HG03575 (cell line): Measurements from ENCODE around the gene TENM4.
"Not testable (repeated sequence)": the region's sequence is repeated elsewhere in the genome, so short reads cannot be mapped to it uniquely, and the experiment has no call there.

ENCODE experiments used
- ATAC-seq: cut with Tn5 transposase; IDR thresholded peaks from one replicate; pipeline ENCODE4 v1.9.1; 2021; ENCODE audit not compliant: unreplicated experiment, insufficient number of reproducible peaks, low FRiP score; ENCODE audit errors: extremely low read depth

Gene TENM4

DNA sequence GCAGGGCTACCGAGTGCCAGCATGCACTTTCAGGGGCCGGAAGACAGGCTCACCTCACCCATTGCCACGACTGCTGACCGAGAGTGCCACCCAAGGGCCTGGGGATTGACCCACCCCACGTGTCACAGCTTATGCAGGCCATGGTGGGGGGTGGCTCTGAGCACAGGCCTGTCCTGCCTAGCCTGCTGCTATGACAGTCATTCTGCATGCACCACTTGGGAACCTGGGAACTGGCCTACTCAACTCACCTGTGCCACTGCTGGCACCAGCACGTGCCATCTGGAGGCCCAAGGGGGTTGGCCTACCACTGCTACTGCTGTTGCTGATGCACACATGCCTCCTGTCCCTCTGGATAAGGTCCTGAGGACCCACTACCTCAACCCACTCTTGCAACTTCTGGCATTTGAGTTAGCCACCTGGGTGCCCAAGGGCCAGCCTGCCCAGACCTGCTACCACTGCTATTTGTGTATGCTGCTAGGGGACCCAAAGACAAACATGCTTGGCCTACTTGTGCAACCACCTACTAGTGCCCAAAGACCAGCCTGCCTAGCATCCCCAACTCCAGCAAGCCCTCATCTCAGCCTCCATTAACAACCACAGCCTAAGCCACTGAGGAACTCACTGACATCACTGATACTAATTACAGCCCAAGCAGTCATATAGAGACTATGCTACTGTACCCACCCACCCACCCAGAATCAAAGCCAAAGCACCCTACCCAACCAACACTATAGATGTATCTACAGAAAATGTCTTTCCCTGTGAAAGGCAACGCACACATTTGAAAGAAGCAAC is 807.1 kb downstream of the TENM4 start:
- no peak for ATAC-seq

DNA sequence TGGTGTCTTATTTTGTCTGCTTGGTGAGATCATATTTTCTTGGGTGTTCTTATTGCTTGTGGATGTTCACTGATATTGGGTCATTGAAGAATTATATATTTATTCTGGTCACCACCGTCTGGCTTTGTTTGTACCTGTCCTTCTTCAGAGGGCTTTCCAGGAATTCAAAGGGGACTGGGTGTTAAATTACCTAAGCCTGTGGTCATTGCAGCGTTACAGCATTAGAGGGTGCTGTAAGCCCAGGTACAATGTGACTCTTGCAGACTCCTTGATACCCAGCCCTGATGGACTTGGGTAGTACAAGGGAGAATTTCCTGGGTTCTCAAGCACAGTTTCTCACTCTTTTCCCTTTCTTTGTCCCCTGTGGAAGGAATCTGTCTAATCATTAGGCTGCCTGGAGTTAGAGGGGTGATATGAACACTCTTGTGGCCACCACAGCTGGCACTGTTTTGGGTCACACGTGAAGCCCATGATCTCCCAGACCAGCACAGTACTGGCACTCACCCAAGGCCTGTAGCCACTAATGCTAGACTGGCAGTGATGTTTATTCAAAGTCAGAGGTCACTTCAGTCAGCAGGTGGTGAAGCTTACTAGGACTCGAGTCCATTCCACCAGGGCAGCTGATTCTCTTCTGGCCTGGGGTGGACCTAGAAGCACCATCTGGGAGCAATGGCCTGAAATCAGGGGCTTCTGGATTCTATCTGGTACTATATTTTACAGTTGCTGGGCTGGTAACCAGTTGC is 810.1 kb downstream of the TENM4 start:
- no peak for ATAC-seq

DNA sequence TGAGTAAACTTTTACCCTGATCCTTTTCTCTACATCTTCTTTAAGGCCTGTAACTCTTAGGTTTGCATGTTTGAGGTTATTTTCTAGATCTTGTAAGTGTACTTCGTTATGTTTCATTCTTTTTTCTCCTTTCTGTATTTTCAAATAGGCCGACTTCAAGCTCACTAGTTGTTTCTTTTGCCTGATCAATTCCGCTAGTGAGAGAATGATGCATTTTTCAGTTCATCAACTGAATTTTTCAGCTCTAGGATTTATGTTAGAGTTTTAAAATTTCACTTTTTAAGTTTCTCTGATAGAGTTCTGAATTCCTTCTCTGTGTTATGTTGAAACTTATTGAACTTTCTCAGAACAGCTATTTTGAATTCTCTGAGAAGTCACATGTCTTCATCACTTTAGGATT is 810.7 kb downstream of the TENM4 start:
- no peak for ATAC-seq

DNA sequence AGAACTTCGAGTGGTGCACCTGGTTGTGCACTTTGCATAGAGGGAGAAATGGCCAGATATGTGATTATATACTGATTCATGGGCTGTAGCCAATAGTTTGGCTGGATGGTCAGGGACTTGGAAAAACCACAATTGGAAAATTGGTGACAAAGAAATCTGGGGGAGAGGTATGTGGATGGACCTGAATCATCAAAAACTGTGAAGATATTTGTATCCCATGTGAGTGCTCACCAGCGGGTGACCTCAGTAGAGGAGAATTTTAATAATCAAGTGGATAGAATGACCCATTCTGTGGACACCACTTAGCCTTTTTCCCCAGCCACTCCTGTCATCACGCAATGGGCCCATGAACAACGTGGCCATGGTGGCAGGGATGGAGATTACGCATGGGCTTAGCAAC is 818.2 kb downstream of the TENM4 start:
- no peak for ATAC-seq

DNA sequence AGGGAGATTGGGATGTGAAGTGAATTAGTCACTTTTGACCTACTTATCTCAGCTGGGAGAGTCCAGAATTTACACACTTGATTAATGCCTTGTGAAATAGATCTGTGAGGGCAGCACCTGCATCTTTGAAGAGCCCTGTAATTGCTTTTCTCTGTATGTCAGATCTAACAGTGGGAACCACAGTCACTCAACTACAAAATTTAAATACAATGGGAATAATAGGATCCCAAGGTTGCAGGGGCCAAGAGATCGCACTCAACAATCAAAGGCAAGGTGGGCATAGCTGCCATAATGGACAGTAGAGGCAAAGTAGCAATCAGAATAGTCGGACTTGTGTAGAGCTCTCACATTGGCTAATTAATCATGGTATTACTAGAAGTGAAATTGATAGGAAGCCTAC is 820.7 kb downstream of the TENM4 start:
- ATAC-seq, result no peak

DNA sequence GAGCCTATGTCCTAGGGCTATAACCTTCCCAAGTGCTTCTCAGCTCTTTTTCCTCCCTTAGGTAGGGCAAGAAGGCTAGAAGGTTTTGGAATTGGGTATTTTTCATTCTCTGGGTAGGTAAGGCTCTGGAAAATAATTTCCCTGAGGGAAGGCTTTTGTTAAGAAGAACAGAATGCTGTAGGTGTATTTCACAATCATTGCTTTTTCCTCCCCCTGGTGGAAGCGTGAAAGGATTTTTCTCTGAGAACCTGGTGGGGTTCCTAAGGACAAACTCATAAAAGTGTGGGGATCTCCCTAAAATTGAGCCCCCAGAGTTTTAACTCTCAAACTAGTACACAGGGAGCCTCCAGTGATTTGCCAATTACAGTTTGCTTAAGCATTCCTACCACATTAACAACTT is 825.1 kb downstream of the TENM4 start:
- no peak for ATAC-seq

DNA sequence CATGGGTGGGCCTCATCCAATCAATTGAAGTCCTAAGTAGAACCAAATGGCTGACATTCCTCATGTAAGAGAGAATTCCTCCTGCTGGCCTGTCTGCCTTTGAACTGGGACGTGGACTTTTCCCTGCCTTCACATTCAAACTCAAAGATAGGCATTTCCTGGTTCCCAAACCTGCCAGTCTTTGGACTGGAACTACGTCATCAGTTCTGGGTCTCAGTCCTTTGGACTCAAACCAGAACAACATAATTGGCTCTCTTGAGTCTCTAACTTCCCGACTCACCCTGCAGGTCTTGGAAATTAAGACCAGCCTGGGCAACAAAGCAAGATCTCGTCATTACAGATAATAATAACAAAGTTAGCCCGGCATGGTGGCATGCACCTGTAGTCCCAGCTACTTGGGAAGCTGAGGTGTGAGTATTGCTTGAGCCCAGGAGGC is 827.4 kb downstream of the TENM4 start:
- ATAC-seq, result no peak

DNA sequence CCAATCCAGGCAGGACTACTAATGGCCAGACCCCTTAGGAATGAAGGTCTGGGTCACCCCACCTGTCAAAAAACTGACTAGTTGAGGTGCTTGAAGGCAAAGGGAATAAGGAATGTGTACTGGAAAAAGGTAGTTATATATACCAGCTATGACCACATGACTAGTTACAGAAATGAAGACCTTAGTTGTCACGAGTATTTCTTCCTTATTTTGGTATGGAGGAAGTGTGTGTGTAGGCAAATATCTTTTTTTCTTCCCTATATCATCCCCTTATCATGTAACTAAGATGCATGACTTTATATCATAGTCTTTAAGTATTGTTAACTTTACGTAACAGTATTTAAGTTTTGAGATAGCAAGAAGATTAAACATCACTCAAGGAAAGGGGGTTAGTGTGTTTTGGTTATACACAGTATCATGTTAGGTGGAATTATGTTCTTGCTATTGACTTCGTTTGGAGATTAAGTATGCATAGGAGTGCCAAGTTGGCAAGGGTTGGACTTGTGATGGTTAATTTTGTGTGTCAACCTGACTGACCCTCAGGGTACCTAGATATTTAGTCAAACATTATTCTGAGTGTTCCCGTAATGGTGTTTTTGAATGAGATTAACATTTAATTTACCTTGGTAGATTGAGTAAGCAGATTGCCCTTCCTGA is 828.0 kb downstream of the TENM4 start:
- ATAC-seq, result no peak

DNA sequence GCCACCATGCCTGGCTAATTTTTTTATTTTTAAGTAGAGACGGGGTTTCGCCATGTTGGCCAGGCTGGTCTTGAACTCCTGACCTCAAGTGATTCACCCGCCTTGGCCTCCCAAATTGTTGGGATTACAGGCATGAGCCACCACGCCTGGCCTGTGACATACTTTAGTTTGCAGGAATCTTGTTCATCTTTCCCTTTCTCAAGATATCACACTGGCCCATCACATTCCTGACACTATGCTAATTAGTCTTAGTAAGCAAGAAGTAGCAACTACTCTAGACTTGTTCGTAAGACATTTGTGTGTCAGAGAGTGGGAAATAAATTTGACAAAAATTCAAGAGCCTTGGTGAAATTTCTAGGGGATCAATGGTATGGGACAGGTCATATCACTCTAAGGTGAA is 831.5 kb downstream of the TENM4 start:
- ATAC-seq, result not testable (repeated sequence)

DNA sequence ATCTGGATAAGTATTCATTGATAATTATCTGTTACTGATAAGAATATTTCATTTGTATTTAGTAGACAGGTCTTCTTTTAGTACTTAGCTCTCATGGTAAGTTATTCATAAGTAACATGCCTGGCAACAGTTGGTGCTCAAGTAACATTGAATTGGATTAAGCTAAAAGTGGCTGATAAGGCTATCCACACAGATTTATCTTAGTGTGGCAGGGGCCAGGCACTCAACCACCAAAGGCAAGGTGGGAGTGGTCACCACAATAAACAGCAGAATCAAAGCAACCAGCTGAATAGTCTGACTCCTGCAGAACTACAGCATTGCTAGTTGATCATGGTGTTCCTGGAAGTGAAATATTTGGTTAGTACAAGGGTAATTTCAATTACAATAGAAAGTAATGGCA is 833.1 kb downstream of the TENM4 start:
- ATAC-seq, result no peak

DNA sequence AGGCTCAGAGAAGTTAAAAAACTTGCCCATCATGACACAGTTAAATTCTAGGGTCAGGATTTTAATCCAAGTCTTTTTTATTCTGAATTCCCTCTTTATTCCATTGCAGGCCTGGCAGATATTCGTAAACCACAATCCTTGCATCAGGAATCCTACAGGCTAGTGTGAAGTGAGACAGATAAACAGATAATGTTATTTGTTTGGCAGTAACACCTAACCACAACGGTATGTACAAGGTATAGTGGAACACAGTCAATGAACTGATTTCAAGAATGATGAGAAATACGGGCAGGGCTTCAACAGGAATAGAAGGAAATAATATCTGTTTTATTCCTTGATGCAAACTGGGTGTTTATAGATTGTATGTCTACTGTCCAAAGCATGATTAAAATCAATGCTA is 834.2 kb downstream of the TENM4 start:
- no peak for ATAC-seq

DNA sequence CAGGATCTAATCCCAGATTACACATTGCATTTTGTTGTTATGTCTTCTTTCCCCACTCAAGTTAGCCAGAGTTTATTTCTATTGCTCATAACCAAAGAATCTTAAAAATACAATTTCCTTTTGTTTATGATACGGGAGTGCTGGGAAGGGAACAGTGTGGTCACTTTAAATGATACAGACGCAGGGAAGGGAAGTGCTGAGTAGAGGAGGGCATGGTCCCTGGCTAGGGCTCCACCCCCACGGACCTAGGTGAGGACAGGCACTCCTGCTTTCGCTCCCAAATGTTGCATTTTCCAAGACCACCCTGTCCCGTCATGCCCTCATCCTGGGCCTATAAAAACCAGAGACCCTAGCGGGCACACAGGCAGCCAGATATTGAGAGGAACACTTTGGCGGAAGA is 835.5 kb downstream of the TENM4 start:
- no peak for ATAC-seq

DNA sequence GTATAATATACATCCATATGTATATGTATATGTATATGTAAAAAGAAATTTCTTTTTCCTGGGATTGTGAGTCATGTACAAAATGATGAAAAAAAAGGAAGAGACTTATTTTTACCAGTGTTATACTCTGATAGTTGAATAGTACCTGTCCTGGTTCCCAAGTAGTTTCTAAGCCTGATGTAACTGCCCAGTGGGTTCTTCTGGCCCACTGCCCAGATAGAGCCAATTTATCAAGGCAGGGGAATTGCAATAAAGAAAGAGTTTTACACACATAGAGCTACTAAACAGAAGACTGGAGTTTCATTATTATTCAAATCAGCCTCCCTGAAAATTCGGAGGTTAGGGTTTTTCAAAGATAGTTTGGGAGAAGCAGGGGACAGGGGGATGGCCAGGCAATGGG is 837.0 kb downstream of the TENM4 start:
- ATAC-seq, result no peak
